ENCODE data around the gene GCSAML.

GCSAML gene

DNA sequence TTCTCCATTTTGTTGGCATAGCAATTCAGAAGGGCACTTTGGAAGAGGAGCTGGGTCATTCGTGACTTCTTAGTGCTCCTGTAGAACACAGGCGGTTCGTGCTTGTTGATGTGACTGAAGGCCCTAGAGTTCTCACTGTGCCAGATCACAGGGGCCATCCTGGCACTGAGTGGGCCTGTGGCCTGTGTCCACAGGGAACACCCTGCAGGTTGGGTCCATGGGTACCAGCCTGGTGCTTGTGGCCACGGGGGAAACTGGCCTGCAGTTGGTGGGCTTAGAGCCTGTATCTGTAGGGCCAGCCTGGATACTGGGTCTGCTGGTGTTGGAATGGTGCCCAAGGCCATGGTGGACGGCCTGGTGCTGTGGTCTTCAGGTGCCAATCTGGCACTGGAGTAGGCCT, 65.7 kb downstream of the GCSAML start:
- no peak for TF ChIP-seq SPI1 (IDR thresholded peaks at IDR 0.05; ENCODE audit: low read depth, low read length)
- no peak for TF ChIP-seq POU2F2 (IDR thresholded peaks at IDR 0.05; ENCODE audit: low read depth, low read length)
- TF ChIP-seq TAF1 (IDR thresholded peaks at IDR 0.05; ENCODE audit: low read depth, low read length) = no peak
- TF ChIP-seq PAX5 (IDR thresholded peaks at IDR 0.05; ENCODE audit: insufficient read depth, low read length, severe bottlenecking) = no peak
- no peak for TF ChIP-seq POLR2AphosphoS5 (IDR thresholded peaks at IDR 0.05; ENCODE audit: low read depth, low read length)
- no peak for TF ChIP-seq POLR2A (IDR thresholded peaks at IDR 0.05; ENCODE audit: low read depth, low read length)
- no peak for FAIRE-seq

More for the DNA sequence above, 65.7 kb downstream of the GCSAML start:
- no peak for DNase-seq (ENCODE audit: insufficient read length, low spot score)
